SIG-M5 treated with dmso at 0.1 percent for 504 hours (cell line): Measurements from ENCODE around the gene TSC2.

ENCODE experiments used
- DNase-seq: peaks from one replicate; lab custom pipeline; 2025; ENCODE audit not compliant: unreplicated experiment; lab: John Stamatoyannopoulos, UW

TSC2 gene

GRCh38 chr16:2066139-2066538, 18.4 kb downstream of the TSC2 start:
- no peak for DNase-seq

- DNase-seq, result no peak
Observed at GRCh38 chr16:2070576-2071453, 23.0 kb downstream of the TSC2 start.

- no peak for DNase-seq
Observed at GRCh38 chr16:2071454-2072202, 23.8 kb downstream of the TSC2 start.

GRCh38 chr16:2072926-2073325, 25.1 kb downstream of the TSC2 start:
- no peak for DNase-seq

- no peak for DNase-seq
Observed at GRCh38 chr16:2074071-2074470, 26.3 kb downstream of the TSC2 start.

- no peak for DNase-seq
Observed at GRCh38 chr16:2075631-2076030, 27.8 kb downstream of the TSC2 start.

- DNase-seq, result no peak
Observed at GRCh38 chr16:2076072-2076865, 28.5 kb downstream of the TSC2 start.

GRCh38 chr16:2077016-2077415, 29.2 kb downstream of the TSC2 start:
- no peak for DNase-seq

- no peak for DNase-seq
Observed at GRCh38 chr16:2077696-2078095, 29.9 kb downstream of the TSC2 start.

GRCh38 chr16:2078096-2078495, 30.3 kb downstream of the TSC2 start:
- no peak for DNase-seq

GRCh38 chr16:2078691-2079090, 30.9 kb downstream of the TSC2 start:
- no peak for DNase-seq

- DNase-seq, result no peak
Observed at GRCh38 chr16:2079311-2079800, 31.6 kb downstream of the TSC2 start.

- no peak for DNase-seq
Observed at GRCh38 chr16:2079991-2080390, 32.2 kb downstream of the TSC2 start.

- no peak for DNase-seq
Observed at GRCh38 chr16:2081201-2082084, 33.7 kb downstream of the TSC2 start.

- DNase-seq, result no peak
Observed at GRCh38 chr16:2082171-2082982, 34.6 kb downstream of the TSC2 start.

- no peak for DNase-seq
Observed at GRCh38 chr16:2082983-2083364, 35.2 kb downstream of the TSC2 start.

- no peak for DNase-seq
Observed at GRCh38 chr16:2083409-2083808, 35.6 kb downstream of the TSC2 start.

GRCh38 chr16:2083876-2084780, 36.3 kb downstream of the TSC2 start:
- DNase-seq, result no peak
